NCI-H1694 treated with DMSO at 0.1 percent for 48 hours (cell line): ENCODE data around the gene TXNDC16.
"Not testable (repeated sequence)": the region's sequence is repeated elsewhere in the genome, so short reads cannot be mapped to it uniquely, and the experiment has no call there.

Experiments used
- DNase-seq: peaks from one replicate; lab custom pipeline; 2025; lab: John Stamatoyannopoulos, UW

The TXNDC16 gene, protein sequence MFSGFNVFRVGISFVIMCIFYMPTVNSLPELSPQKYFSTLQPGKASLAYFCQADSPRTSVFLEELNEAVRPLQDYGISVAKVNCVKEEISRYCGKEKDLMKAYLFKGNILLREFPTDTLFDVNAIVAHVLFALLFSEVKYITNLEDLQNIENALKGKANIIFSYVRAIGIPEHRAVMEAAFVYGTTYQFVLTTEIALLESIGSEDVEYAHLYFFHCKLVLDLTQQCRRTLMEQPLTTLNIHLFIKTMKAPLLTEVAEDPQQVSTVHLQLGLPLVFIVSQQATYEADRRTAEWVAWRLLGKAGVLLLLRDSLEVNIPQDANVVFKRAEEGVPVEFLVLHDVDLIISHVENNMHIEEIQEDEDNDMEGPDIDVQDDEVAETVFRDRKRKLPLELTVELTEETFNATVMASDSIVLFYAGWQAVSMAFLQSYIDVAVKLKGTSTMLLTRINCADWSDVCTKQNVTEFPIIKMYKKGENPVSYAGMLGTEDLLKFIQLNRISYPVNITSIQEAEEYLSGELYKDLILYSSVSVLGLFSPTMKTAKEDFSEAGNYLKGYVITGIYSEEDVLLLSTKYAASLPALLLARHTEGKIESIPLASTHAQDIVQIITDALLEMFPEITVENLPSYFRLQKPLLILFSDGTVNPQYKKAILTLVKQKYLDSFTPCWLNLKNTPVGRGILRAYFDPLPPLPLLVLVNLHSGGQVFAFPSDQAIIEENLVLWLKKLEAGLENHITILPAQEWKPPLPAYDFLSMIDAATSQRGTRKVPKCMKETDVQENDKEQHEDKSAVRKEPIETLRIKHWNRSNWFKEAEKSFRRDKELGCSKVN

DNA sequence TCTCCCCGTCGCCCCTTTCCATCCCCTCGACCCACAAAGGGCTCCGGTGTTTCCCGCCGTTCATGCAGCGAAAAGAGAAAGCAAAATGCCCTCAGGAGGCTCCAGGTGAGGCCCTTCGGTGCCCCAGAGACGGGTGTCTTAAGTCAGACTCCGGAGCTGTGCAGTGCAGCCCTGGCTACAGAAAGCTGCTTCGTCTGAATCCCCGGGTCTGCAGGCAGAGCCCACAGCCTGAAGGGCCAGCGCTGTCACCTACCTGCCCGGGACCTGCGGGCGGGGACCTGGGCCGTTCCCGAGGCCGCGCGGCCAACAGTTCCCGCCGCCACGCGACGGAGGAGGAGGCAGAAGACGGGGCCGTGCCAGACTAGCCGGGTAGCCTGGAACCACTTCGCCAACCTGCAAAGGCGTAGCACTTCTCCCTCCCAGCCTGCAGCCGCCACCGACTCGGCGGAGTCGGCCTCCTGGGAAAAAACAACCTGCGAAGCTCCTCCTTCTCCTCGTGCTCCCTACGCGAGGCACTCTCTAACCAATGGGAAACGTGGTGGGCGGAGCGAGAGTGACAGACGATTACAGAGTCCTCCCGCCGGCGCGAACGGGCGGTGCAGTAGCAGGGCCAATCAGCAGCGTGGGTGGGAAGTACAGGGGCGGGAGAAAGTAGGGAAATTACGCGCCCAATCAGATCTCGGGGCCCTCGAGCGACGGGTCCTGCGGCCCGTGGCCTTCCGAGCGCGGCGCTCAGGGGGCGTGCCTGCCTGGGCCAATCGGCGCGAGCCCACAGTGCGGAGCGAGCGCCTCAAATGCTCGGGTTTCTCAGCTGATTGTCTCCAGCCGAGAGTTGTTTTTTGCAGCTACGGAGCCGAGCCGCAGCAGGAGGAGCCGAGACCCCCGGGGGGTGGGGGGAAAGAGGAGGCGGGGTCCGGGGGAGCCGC, at the start of gene TXNDC16, which contains the start of gene GPR137C:
Gene TXNDC16 (minus strand): TSS at position 443 of the 926 bp plus-strand sequence. CDS start 8,948 bp downstream, outside the sequence.
Gene GPR137C (plus strand): TSS at position 774 of the 926 bp plus-strand sequence. CDS start 312 bp downstream, outside the sequence.
- peak; percentile 99 for DNase-seq

DNA sequence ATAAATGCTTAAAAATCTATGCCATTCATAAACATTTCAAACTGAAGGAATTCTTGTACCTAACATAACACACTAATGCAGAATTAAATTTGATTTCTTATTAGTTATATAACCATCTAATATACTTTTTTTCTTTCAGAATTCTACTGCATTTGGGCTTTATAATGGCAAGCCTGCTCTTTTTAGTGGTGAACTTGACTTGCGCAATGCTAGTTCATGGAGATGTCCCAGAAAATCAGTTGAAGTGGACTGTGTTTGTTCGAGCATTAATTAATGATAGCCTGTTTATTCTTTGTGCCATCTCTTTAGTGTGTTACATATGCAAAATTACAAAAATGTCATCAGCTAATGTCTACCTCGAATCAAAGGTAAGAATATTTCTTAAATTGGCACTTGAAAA, 47.7 kb upstream of the TXNDC16 start:
- DNase-seq: no peak

DNA sequence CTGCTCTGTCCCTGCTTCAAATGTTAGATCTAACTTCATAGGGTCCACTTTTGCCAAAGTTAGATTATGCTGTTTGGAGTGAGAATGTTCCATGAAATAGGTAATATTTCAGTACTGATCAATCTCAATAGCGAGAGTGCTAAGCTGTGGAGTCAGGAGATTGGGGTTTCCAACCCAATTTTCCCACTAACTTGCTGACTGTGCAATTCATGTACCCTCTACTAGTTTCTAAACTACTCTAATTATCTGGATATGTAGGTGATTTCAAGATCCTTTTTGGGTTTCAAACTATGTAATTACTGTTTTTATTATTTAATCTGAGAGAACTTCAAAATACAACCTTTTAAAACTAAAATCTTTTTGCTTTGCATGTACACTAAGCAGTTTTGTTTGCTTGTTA, 46.3 kb upstream of the TXNDC16 start:
- DNase-seq: no peak

DNA sequence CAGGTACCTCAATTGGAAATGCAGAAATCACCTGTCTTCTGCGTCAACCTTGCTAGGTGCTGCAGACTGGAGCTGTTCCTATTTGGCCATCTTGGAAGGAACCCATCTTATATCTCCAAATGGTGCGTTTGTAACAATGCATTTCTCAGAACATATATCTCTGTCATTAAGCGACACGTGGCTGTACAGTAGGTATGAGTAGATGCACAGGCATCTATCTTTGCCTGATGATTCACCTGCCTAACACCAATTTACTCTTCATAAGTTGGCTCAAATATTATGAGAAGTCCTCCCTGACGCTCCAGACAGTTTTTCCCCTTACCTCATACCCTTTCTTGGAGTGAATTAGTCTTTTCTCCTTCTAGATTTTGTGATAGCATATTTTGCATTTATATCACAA, 44.6 kb upstream of the TXNDC16 start:
- no peak for DNase-seq

DNA sequence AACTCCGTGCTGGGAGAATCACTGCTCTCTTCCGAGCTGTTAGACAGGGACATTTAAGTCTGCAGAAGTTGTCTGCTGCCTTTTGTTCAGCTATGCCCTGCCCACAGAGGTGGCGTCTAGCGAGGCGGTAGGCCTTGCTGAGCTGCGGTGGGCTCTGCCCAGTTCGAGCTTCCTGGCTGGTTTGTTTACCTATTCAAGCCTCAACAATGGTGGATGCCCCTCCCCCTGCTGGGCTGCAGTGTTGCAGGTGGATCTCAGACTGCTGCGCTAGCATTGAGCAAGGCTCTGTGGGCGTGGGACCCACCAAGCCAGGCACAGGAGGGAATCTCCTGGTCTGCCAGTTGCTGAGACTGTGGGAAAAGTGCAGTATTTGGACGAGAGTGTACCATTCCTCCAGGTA, 44.0 kb upstream of the TXNDC16 start:
- DNase-seq: no peak

DNA sequence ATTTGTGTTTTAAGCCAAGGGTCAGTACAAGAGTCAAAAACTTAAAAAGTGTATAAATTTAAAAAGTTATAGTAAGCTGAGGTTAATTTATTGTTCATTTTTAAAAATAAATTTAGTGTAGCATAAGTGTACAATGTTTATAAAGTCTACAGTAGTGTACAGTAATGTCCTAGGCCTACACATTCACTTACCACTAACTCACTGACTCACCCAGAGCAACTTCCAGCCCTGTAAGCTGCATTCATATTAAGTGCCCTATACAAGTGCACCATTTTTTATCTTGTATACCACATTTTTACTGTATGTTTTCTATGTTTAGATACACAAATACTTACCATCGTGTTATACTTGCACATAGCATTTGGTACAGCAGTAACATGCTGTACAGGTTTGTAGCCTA, 38.0 kb upstream of the TXNDC16 start:
- no peak for DNase-seq

DNA sequence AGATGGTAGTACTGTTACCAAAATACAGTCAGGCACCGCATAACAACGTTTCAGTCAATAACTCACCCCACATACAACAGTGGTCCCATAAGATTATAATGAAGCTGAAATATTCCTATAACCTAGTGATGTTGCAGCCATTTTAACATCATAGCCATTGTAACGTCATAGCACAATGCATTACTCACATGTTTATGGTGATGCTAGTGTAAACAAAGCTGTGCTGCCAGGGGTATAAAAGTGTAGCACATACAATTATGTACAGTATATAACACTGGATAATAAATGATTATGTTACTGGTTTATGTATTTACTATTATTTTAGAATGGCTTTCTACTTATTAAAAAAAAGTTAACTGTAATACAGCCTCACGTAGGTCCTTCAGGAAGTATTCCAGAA, 37.3 kb upstream of the TXNDC16 start:
- DNase-seq: no peak

DNA sequence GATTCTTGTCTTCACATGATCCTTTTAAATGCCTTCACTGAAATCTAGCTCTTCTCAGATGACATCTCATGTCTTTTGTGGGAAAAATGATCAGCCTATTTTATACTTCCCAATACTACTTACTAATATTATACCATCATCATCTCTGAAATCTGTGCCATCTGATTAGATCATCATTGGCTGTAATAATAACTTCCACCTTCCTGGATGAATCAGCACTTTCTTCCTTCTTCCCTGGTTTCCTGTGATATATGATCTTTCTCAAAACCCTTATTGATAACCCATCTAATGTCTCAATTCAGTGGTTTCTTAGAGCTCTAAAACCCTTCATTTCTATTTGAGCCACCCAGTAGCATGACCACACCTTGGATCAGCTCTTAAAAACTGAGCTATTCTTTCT, 31.2 kb upstream of the TXNDC16 start:
- no peak for DNase-seq

DNA sequence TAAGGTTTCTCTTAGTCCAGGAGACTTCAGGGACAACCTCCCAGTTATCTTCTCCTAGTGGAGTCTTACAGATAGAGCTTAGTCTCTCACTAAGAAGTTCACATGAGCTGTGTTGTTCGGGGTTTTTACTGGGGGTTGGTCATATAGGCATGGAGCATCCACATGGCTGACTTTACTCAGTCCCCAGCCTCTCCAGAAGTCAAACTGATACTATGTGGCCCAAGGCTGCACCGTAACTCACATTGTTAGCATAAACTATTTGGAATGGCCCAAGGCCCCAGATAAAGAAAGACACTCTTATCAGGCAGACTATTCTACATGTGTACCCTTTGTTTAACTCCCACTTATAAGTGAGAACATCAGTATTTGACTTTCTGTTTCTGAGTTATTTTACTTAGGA, 23.6 kb upstream of the TXNDC16 start:
- no peak for DNase-seq

DNA sequence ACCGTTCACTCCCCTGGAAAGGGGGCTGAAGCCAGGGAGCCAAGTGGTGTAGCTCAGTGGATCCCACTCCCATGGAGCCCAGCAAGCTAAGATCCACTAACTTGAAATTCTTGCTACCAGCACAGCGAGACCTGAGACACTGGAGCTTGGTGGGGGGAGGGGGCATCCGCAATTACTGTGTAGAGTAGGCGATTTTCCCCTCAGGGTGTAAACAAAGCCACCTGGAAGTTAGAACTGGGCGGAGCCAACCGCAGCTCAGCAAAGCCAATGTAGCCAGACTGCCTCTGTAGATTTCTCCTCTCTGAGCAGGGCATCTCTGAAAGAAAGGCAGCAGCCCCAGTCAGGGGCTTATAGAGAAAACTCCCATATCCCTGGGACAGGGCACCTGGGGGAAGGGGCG, 16.1 kb upstream of the TXNDC16 start:
- DNase-seq: not testable (repeated sequence)

DNA sequence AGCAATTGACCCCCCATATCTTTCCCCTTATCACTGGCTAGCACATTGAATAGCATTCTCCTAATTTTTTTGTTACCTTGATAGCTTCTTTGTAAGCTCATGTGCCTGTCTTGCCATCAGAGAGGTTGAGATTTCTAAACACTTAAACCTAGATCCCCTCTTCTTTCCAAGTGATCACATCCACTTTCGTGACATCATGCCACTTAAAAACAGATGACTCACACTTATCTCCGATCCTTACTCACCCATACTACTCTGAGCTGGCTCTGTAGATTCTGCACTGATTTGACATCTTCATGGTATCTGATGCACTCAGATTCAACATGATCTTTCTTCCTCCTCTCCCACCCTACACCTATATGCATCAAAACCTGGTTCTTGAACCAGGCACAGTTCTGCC, 10.8 kb upstream of the TXNDC16 start:
- DNase-seq: no peak

DNA sequence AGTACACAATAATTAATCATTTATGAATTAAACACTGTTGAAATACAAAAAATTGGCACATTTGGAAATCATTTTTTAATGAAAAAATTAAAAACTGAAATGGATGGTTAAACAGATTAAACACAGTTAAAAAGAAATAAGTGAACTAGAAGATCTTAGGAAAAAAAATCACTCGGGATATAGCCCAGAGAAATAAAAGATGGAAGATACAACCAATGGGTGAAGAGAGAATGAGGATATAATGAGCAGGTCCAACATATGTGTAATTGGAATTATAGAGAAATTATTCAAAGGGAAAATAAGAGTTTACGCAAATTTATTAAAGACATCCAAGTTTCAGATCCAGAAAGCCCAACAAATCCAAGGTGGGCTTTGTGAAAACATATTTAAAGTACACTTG, 6.4 kb upstream of the TXNDC16 start:
- no peak for DNase-seq

DNA sequence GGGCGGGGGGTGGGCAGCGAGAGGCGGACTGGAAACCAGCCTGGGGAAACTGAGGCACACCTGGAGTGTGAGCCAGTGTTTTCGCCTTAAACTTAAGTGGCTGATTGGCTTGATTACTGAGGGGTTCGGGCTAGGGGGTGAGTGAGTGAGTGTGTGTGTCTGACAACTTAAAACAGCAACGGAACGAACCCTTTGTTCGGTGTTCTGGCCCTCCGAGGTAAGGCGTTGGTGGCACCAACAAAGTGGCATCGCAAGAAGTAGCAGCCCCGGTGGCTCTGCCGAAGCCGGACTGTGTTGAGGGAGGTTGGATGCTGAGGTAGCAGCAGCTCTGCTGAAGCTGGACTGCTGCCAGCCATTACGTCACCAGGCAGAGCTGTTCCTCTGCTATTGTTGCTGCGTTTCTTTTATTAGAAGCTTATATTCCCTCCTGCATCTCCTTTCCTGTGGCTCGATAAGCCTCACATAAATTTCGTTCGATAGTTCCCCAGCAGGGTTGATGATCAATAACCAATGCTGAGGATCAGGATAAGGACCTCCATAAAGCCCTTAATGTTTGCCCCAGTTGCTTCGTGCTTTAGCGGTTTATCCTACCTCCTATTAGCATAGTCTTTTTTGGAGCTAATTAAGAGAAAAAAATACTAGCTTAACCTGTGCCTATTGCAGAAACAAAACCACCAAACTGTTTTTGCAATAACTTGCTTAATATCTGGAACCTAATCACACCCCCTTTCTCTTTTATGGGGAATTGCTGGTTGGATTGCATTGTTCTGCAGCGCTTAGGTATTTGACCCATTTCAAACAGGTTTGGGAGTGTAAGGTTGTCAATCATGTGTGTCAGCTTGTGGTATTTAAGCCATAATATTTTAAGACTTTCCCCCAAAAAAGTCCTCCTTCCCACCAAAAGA, 1.6 kb upstream of the TXNDC16 start:
- DNase-seq: peak; percentile 77

DNA sequence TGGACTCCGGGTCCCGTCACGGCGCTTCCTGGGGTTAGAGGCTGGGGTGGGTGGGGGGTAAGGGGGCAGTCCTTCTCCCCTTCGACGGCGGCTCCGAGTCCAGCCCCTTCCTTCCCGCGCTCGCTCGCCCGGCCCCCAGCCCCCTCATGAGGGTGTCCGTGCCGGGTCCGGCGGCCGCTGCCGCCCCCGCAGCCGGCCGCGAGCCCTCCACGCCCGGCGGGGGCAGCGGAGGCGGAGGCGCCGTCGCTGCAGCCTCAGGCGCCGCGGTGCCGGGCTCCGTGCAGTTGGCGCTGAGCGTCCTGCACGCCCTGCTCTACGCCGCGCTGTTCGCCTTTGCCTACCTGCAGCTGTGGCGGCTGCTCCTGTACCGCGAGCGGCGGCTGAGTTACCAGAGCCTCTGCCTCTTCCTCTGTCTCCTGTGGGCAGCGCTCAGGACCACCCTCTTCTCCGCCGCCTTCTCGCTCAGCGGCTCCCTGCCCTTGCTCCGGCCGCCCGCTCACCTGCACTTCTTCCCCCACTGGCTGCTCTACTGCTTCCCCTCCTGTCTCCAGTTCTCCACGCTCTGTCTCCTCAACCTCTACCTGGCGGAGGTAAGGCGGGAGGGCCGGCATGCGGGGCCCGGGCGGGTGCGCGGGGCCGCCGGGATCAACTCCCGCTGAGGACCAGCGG, 831 bp upstream of the TXNDC16 start:
- DNase-seq: no peak

DNA sequence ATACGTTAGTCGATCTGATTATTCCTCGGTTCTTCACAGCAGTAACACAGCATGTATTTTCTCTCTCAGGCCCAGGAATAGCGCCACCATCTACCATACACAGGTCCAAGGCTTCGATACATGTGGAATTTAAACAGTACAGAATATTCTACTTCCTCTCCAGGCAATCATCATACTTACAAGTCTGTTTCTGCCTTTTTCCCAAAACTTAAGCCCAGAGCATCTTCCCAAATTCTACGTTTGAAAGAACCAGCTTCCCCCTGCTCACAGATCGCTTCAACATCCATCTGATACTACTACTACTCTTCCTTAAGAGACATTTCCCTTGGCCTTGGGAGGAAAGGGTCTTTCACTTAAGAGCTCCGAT, 626 bp downstream of the TXNDC16 start:
- peak; percentile 67 for DNase-seq

DNA sequence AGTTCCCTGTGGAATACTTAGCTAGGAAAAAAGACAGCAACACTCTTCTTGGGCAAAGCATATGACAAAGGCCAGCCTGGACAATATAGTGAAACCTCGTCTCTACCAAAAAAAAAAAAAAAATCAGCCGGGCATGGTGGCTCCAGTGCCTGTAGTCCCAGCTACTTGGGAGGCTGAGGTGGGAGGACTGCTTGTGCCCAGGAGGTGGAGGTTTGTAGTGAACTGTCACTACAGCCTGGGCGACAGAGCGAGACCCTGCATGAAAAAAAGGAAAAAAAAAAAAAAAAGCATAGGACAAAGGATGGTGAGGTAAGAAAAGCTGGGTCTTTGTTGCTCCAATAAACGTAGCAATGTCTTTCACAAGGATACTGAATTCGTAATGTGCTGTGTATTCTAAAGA, 1.1 kb downstream of the TXNDC16 start:
- DNase-seq: no peak

DNA sequence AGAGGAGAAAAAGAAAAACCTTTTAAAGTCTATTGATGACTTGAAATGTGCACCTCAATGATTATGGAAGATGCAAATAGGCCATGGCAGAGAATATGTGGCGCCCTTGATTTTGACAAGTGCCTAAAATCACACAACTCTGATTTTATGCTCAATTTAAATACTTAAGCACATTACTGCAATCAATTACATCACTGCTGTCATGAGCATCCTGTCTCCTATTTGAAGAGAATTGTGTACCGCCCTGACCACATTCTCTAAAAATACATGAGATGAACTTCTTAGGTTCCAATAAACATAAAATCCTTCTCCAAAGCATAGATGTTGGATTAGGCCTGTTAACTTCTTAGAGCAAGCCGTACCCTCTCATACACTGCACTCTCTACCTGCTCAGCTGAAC, 1.6 kb downstream of the TXNDC16 start:
- DNase-seq: no peak

DNA sequence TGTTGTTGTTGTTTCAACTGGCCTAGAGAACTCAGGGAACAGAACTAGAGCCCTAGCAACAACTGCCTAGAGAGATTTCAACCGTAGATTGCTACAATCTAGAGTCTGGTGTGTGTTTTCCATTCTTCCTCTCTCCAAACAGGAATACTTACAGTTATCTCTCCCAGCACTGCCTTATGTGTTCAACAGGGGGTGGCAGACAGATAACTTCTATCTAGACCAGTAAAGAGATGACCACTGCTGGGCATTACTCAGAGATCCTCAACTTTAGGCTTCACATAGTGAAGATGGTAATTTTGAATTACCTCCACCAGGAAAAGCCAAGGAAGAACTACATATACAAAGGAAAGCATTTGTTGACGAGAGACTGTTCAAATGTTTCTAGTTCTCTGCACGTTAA, 4.8 kb downstream of the TXNDC16 start:
- DNase-seq: no peak

DNA sequence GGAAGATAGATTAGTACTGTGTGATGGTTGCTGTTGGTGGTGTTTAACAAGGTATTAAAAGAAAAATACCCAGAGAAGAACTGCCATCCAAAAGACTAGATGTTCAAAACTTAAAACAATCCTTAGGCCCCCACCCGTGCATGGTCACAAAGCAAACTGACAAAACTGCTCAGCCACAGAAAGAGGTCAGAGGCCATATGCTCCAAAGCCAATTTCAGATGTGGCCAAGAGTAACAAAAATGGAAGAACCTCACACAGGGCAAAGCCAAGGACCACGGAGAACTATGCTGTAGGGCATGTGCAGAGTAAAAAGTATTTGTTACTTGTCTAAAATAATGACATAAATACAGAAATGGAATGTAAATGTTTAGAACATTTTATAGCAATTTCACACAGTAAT, 5.3 kb downstream of the TXNDC16 start:
- DNase-seq: no peak

DNA sequence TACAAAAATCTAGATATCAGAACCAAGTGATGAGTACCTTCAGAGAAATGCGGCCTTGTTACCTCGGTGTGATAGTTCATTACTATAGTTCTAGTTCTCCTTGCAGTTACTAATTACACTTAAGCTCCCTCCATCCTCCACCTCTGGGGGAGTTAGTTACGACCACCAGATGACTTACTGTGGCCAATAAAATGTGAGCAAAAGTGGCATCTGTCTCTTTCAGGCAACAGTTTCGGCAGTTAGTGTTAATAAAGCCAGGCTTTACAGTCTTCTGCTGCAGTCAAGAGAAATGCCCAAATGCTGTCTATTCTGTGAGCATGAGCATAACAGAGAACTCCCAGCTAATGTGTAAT, 6.0 kb downstream of the TXNDC16 start:
- DNase-seq: no peak
